MG63 (cell line): Measurements from ENCODE around the gene GP9. TPM values are rescaled to one million over a fixed set of nuclear protein-coding genes. Genes with fewer than 3 reads are reported as not detected.

Experiments used
- DNase-seq: peaks from one replicate; pipeline ENCODE4 v3.0.0-alpha.2; 2020
- H3K27me3 ChIP-seq: fragments of 250-450 bp; sonication (Bioruptor Pico); 2 replicates; pipeline ENCODE4 v1.5.1; 2020; ENCODE audit warnings: mild to moderate bottlenecking, moderate library complexity
- H3K36me3 ChIP-seq: fragments of 250-450 bp; sonication (Bioruptor Pico); 2 replicates; pipeline ENCODE4 v1.5.1; 2020; ENCODE audit warnings: mild to moderate bottlenecking, moderate library complexity
- H3K4me3 ChIP-seq: fragments of 250-450 bp; sonication (Bioruptor Pico); 2 replicates; pipeline ENCODE4 v1.5.1; 2020; ENCODE audit warnings: mild to moderate bottlenecking, moderate library complexity
- H3K9me3 ChIP-seq: fragments of 250-450 bp; sonication (Bioruptor Pico); 2 replicates; pipeline ENCODE4 v1.5.1; 2020; ENCODE audit warnings: mild to moderate bottlenecking, moderate library complexity
- total RNA-seq: library from RNA; depleted of rRNA; stranded (reverse); fragments of >200 nt; shearing (Covaris generic); gene quantifications from 2 replicates; pipeline ENCODE4 v1.2.3, GENCODE V29; 2014; ENCODE audit warnings: low replicate concordance

The GP9 gene
- total RNA-seq, 1 experiment from 2014 or later, result not detected

DNA sequence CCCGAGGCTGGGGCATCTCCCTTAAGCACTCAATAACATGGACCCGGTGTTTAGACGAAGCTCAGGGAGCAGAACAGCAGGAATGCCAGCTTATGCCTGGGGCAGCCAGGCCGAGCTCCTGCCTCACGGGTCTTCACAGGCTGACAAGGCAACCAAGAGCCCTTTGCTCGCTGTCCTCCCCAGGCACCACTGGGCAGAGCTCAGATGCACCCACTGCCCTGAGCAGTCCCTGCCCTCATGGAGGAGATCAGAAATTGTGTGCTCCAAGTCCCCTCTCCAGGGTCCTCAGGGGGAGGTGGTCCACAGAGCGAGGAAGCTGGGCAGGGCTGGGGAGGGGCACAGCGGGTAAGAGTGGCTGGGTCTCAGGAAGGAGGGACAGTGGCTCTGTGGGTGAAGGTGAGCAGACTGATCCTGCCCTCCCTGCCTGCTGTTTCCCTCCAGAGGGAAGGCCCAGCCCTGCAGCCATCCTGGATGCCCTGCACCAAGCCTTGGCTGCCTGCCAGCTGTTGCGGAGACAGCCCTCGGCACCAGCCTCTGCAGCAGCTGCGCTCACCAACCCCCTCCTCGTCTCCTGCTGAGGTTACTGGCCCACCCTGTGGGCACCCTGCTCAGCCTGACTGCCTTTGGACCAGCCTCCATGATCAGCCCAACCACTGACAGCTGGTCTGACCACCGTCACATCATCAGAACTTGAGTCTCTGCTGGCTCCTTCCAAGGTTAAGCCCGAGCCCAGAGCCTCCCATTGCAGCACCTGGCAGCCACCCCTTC lies 21.1 kb upstream of the GP9 start:
- Histone ChIP-seq H3K27me3 (peaks cover 6% of the 10 kb centered on the region; the same call in 1 of the 2 replicates), H3K4me3 (no peak overlapping the region), H3K9me3 (peaks cover 4% of the 10 kb centered on the region), H3K36me3 (no peaks in the 10 kb centered on the region)
- DNase-seq, result no peak

DNA sequence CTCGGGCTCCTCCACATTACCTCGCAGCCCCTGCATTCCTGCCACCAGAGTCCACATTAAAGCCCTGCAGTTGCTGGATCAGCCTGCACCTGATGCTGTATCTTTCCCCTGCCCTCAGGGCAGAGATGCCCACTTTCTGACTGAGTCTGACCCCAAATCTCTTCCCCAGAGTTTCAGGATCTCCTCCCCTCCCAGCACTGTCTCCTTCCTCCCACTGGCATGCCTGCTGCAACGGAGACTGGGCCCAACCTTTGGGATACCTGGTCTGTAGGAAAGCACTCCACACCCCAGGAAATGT lies 20.6 kb upstream of the GP9 start:
- Histone ChIP-seq H3K36me3 (no peaks in the 10 kb centered on the region), H3K9me3 (peaks cover 4% of the 10 kb centered on the region), H3K27me3 (peaks cover 6% of the 10 kb centered on the region; the same call in 1 of the 2 replicates), H3K4me3 (no peak overlapping the region)
- DNase-seq, result no peak

DNA sequence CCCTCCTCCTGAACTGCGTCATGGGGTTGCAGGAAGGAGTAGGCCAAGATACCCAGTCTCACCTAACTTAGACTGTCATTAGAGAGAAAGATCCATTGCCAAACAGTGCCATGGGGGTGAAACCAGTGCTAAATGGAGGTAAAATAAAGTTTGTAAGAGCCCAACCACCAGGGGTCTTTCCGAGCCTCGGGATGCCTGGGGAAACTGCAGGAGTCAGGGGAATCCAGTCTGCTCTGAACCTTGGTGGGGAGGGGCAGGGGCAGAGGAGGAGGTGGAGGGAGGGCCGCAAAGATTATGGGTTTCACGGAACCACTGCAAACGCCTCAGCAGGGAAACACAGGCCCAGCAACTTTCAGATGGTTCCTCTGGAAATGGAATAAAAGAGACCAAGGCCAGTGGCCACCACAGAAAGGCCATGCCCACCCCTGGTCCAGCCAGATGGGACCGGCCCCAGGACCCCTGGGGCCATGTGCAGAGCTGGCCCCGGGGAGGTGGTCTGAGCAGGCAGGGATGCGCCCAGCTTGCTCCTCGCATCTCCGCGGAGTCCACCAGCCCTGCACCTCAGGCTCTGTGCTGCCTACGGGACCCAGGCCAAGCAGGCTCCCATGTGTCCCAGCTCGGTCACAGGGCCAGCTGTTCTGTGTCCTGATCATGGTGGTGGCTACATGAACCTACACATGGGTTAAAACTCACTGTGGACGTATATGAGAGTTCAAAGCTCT lies 19.8 kb upstream of the GP9 start:
- Histone ChIP-seq H3K36me3 (no peaks in the 10 kb centered on the region), H3K4me3 (no peak overlapping the region), H3K9me3 (peaks cover 4% of the 10 kb centered on the region), H3K27me3 (peaks cover 6% of the 10 kb centered on the region; the same call in 1 of the 2 replicates)
- DNase-seq, result no peak

DNA sequence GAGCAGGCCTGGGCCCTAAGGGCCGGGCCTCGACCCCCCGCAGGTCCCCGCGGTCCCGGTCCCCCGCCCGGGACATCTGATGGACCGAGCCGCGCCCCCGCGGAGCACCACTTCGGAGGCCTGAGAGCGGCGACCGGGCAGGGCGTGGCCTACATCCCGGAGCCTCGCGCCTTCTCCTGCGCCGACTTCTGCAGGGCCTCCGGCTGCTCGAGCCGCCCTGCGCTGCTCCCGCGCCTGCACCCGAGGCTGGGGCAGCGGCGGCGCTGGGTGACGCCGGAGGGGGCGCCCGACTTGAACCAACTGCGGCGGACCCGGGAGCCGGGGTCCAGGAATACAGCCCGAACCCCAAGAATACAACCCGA lies 14.9 kb upstream of the GP9 start:
- no peaks in the 10 kb centered on the region for H3K36me3 ChIP-seq
- DNase-seq, result no peak
- H3K4me3 ChIP-seq, result no peak overlapping the region
- peaks cover 4% of the 10 kb centered on the region for H3K9me3 ChIP-seq
- peaks cover 6% of the 10 kb centered on the region; the same call in 1 of the 2 replicates for H3K27me3 ChIP-seq

DNA sequence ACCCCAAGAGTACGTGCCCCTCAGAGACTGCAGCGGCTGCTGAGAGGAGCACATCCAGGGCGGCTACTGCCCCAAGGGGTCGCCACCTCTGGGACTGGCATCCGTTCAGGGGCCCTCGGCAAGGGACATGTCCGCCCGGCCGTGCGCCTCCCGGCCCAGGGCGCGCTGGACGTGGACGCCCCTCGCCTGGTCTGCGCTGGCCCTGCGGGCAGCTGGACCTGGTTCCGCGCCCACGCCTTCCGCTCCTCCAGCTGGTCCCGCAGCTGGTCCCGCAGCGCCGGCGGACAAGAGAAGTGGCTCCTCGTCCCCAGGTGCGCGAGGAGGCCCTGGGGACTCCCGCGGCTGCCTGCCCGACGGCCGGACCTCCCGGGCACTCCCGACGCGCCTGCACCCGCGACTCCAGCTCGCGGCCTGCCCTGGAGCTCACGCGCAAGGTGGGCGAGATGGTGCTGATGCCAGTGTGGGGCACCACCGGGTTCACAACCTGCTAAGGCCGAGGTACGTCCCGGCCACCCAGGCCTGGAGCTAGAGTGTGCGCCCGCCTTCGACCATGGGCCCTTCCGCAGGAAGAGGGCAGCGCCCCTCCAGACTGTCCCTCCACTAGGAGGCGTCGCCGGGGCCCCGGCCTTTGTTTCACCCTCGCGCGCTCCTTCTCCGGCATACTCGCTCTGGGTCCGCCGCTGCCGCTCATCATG lies 14.4 kb upstream of the GP9 start:
- no peak overlapping the region for H3K4me3 ChIP-seq
- no peaks in the 10 kb centered on the region for H3K36me3 ChIP-seq
- peaks cover 4% of the 10 kb centered on the region for H3K9me3 ChIP-seq
- peaks cover 6% of the 10 kb centered on the region; the same call in 1 of the 2 replicates for H3K27me3 ChIP-seq
- no peak for DNase-seq

DNA sequence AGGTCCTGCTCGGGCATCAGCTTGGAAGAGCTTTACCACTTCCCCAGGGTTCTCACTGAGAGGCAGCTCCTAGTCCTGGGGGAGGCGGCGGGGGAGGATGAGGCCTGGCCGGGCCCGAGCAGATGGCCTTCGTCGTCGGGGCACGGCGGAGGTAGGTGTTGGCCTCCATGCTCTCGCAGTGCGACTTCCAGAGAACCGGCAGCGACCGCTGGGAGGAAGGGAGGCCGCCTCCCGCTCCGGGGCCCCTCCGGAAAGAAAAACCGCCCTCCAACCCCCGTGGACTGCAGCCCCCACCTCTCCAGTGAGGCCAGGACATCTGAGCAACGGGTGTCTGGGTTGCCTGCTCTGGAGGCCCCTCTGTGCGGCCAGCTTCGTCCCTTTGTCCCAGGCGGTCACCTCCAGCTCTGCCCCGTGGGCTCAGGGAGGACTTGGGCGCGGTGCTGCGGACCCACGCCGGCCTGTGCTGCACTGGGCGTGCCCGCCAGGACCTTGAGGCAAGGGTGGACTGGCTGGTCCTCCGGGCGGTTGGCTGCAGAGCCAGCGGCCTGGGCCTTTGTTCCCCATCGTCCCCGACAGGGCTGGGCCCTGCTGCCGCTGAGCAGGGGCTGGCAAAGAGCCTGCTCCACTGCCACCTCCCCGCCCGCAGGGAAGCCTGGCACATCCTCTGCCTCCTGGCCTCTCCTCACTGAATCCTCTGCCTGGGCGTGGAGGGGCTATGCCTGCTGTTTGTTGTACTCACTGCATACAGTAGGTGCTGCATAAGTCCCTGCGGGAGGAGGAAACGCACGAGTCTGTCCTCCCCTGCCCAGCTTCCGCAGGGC lies 13.6 kb upstream of the GP9 start:
- DNase-seq, result no peak
- Histone ChIP-seq H3K36me3 (no peaks in the 10 kb centered on the region), H3K4me3 (no peak overlapping the region), H3K27me3 (peaks cover 6% of the 10 kb centered on the region; the same call in 1 of the 2 replicates), H3K9me3 (peaks cover 4% of the 10 kb centered on the region)

DNA sequence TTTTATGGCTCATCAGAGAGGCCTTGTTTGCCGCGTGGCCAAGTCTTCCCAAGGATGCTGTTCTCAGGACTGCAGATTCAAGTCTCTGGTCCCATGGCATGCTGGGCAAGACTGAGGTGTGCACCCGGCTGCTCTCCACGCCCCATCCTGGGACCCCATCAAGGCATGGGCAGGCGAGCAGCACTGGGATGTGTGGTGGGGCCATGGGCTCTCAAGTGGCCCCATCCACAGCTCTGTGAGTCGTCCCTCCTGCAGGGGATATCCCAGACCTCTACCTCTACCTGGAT lies 13.1 kb upstream of the GP9 start:
- peaks cover 2% of the 10 kb centered on the region for H3K9me3 ChIP-seq
- no peak overlapping the region for H3K4me3 ChIP-seq
- no peak for DNase-seq
- no peaks in the 10 kb centered on the region for H3K36me3 ChIP-seq
- H3K27me3 ChIP-seq, result peaks cover 3% of the 10 kb centered on the region; the same call in 1 of the 2 replicates

DNA sequence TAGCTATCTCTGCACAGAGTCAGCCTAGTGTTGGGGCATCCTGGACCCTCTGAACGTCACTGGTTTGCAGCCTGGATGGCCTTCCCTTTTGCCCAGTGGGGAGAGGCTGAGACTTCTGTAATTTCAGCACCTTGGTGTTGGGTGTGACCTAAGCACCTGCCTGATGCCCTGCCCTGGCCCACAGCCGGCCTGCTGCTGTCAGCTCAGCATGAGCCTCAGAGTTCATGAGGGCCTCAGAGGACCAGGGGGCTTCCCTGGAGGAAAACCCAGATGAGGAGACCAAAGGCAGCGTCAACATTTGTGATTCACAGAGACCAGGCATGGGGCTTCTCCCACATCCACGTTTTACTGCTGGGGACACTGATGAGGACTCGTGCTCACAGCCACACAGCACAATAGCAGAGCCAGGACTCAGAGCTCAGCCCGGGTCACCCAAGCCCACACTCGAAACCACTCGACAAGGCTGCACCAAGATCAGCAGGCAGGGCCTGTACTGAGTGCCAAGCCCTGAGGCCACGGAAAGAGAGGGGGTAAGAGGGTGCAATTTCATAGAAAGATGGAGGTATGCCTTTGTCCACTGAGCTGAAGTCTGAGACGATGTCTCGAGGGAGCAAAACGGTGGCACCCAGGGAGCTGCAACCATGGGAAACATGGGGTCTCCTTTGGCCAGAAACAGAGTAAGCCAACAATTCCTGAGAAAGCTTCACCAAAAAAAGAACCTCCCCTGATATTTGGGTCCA lies 9.9 kb upstream of the GP9 start:
- DNase-seq, result no peak
- H3K9me3 ChIP-seq, result no peaks in the 10 kb centered on the region; the same call in 1 of the 2 replicates
- no peaks in the 10 kb centered on the region for H3K36me3 ChIP-seq
- H3K27me3 ChIP-seq, result no peaks in the 10 kb centered on the region
- no peak overlapping the region for H3K4me3 ChIP-seq

DNA sequence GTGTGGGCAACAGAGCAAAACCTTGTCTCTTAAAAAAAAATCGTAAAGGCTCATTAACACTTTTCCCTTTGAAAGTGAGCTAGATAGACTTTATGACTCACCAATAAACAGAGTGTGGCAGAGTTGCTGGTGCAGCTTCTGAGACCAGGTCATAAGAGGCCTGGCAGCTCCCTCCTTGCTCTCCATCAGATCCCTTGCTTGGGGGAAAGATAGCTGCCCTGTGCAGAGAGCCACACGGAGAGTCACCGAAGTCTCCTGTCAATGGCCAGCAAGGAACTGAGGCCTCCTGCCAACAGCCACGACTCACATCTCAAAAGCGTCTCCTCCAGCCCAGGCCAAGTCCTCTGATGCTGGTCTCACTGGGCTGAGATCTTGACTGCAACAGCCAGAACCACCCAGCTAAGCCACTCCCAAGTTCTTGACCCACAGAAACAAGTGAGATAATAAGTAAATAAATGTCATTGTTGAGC lies 8.7 kb upstream of the GP9 start:
- no peaks in the 10 kb centered on the region for H3K36me3 ChIP-seq
- DNase-seq, result peak; percentile 67
- no peak overlapping the region for H3K4me3 ChIP-seq
- no peaks in the 10 kb centered on the region for H3K27me3 ChIP-seq
- H3K9me3 ChIP-seq, result no peaks in the 10 kb centered on the region; the same call in 1 of the 2 replicates

DNA sequence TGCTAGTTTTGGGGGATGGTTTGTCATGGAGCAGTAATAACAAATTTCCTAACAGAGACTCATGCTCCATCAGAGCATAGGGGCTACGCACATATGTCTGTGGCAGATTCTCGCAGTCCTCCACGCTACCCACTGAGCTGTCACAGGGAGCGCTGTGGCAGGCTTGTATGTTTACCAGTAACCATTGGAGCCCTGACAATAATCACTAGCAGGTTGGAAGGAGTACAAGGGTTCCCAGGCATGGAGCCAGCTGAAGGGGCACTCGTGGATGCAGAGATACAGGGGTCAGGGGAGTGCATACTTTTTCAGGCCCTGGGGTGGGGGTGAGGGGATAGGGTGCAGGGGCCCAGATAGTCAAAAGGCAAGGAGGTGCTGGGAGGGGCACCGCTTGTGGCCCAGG lies 7.9 kb upstream of the GP9 start:
- H3K36me3 ChIP-seq, result no peaks in the 10 kb centered on the region
- no peak for DNase-seq

DNA sequence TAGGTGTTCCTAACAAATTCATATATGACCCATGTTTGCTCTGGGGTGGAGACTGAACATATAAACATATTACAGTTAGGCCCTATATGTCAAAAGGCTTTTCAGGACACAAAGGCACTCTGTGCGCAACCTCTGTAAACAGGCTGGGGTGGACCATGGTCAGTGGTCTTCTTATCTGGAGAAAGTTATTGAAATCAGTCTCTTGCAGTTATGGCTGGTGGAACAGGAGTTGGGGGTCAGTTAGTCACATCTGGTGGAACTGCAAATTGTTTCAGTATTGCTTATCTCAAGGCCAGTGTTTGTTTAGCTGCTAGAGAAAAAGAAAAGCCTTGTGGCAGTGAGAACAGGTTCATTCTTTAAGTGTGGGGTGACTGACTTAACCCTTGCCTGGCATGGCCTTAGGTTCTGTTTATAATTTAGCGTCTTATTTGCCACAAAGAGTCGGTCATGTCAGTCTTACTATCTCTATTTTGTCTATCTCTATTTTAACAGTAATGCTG lies 5.9 kb upstream of the GP9 start:
- no peaks in the 10 kb centered on the region for H3K27me3 ChIP-seq
- H3K4me3 ChIP-seq, result no peak overlapping the region
- no peak for DNase-seq
- no peaks in the 10 kb centered on the region for H3K36me3 ChIP-seq
- no peaks in the 10 kb centered on the region for H3K9me3 ChIP-seq

More for the DNA sequence above, 7.9 kb upstream of the GP9 start:
- no peaks in the 10 kb centered on the region for H3K27me3 ChIP-seq
- H3K4me3 ChIP-seq, result no peak overlapping the region
- H3K9me3 ChIP-seq, result no peaks in the 10 kb centered on the region; the same call in 1 of the 2 replicates

DNA sequence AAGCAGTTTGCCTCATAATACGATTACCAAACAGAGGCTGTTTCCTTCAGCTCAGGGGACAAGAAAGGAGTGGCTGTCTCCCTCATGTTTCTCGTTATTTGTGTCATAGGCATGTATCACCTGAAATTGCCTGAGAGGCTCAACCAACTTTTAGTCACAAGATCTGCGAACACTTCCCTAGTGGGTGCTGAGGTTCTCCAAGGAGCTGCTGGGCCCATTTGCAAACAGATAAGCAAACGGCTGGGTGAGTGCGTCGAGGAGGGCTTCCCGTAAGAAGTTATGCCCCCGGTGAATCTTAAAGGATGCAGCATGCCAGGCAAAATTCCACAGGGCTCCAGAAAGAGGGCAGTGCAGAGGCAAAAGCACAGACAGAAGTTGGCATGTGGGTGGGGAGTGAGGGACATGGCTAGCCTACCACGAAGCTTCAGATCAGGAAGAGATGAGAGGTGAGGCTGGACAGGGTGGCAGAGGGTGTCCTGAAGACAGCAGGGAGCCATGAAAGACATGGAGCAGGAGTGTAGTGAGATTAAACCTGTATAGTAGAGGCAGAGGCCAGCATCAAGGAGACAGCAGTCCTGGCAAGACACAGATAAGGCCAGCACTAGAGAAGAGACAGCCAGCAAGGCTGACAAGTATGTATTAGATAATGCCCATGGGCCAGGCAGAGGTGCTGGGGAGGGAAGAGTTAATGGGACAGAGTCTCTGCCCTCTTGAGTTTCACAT lies 4.0 kb upstream of the GP9 start:
- no peak overlapping the region for H3K4me3 ChIP-seq
- no peaks in the 10 kb centered on the region for H3K27me3 ChIP-seq
- H3K36me3 ChIP-seq, result no peaks in the 10 kb centered on the region
- no peaks in the 10 kb centered on the region for H3K9me3 ChIP-seq
- DNase-seq, result no peak

DNA sequence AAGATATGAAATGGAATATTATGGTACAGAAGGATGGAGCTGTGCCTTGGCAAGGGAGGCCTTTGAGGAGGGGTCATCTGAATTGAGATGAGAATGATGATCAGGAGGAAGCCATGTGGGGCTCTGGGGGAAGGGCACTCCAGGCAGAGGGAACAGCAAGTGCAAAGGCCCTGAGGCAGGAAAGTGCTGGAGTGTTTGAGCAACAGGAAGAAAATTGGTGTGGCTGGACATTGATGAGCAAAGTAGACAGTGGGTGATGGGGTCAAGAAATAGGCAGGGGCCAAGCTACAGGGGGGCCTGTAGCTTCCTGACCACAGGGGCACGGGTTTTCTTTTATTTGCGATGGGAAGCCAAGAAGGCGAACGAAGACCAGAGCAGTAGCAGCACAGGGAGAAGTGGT lies 3.3 kb upstream of the GP9 start:
- no peak for DNase-seq
- H3K9me3 ChIP-seq, result no peaks in the 10 kb centered on the region
- no peaks in the 10 kb centered on the region for H3K36me3 ChIP-seq
- no peak overlapping the region for H3K4me3 ChIP-seq
- H3K27me3 ChIP-seq, result no peaks in the 10 kb centered on the region

DNA sequence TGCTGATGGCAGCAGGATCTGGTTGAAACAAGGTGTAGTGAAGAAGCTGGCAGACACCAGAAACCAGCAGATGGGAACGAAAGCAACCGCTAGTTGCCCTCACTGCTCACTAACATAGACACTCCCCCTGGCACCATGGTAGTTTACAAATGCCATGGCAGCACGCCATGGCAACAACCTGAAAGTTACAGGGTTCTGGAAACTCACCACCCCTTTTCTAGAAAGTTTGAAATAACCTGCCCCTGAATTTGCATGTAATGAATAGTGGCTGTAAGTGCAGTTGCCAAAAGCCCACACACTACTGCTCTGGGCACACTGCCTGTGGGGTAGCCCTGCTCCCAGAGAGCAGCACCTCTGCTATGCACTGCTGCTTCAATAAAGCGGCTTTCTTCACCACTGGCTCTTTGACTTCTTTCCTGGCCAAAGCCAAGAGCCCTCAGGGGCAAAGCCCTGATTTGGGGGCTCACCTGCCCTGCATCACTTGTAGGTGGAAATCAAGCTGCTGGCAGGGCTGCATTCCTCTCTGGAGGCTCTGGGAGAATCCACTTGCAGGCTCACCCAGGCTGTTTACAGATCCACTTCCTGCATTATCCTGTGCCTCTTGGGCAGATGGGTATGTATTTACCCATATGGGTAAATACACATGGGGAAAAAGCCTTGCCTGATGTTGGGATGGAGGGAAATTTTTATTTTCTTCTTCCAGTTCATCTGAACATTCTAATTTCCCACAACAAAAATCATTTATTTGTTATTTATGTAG lies 2.0 kb upstream of the GP9 start:
- Histone ChIP-seq H3K9me3 (no peaks in the 10 kb centered on the region), H3K36me3 (no peaks in the 10 kb centered on the region), H3K4me3 (no peak overlapping the region), H3K27me3 (no peaks in the 10 kb centered on the region)
- DNase-seq, result peak; percentile 21
